ENCODE results near the gene PHACTR2.

PHACTR2 gene

DNA sequence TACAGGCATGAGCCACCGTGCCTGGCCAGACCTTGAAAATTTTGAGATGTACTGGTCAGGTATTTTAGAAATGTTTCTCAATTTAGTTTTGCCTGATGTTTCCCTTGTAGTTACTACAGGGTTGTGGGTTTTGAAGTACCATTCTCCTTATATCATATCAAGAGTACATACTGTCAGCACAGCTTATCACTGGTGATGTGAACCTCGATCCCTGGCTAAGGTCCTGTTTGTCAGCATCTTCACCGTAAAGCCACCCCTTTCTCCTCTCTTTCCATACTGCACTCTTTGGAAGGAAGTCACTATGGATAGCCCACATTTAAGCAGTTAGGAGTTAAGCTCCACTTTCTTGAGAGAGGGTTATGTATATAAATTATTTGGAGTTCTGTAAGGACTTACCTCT is 27.8 kb downstream of the PHACTR2 start:
- no peak for DNase-seq (ENCODE audit: low read depth)
- TF ChIP-seq, protein P1, sequence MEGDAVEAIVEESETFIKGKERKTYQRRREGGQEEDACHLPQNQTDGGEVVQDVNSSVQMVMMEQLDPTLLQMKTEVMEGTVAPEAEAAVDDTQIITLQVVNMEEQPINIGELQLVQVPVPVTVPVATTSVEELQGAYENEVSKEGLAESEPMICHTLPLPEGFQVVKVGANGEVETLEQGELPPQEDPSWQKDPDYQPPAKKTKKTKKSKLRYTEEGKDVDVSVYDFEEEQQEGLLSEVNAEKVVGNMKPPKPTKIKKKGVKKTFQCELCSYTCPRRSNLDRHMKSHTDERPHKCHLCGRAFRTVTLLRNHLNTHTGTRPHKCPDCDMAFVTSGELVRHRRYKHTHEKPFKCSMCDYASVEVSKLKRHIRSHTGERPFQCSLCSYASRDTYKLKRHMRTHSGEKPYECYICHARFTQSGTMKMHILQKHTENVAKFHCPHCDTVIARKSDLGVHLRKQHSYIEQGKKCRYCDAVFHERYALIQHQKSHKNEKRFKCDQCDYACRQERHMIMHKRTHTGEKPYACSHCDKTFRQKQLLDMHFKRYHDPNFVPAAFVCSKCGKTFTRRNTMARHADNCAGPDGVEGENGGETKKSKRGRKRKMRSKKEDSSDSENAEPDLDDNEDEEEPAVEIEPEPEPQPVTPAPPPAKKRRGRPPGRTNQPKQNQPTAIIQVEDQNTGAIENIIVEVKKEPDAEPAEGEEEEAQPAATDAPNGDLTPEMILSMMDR (IDR thresholded peaks at IDR 0.05; ENCODE audit: control insufficient read depth, insufficient read depth, low read depth, low read length, missing control alignments) = no peak
- H3K4me3 ChIP-seq (ENCODE audit: control insufficient read depth, low read depth, low read length) = no peak overlapping the region

DNA sequence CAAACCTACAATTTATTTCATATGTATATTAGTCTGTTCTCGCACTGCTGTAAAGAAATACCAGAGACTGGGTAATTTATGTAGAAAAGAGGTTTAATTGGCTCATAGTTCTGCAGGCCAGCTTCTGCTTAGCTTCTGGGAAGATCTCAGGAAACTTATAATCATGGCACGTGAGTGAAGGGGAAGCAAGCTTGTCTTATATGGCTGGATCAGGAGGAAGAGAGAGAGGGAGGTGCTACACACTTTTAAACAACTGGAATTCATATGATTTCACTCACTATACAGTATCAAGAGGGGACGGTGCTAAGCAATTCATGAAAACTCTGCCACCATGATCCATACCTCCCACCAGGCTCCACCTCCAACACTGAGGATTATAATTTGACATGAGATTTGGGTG is 29.9 kb downstream of the PHACTR2 start:
- TF ChIP-seq, protein P1 (IDR thresholded peaks at IDR 0.05; ENCODE audit: control insufficient read depth, insufficient read depth, low read depth, low read length, missing control alignments) = no peak
- no peak overlapping the region for H3K4me3 ChIP-seq (ENCODE audit: control insufficient read depth, low read depth, low read length)

DNA sequence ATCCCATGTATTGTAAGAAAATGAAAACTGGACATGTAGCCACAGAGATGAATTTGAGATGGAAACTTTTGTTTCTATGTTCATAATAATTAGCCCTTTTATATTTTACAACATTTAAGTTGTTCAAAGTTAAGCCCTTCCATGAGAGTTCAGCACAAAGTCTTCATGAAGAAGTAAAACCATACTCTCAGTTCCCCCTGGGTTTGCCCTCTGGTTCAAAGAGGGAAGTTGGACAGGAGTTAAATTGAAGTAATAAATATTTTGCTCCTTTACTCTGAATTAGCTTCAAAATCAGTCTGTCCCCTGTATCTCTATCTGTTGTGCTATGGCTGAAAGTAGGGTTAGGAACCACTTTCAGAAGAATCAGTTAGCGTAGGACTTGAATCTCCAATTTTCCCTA is 31.1 kb downstream of the PHACTR2 start:
- DNase-seq (ENCODE audit: low read depth) = no peak
- TF ChIP-seq, protein P1 (IDR thresholded peaks at IDR 0.05; ENCODE audit: control insufficient read depth, insufficient read depth, low read depth, low read length, missing control alignments) = no peak
- H3K4me3 ChIP-seq (ENCODE audit: control insufficient read depth, low read depth, low read length) = no peak overlapping the region

More for the DNA sequence above, 29.9 kb downstream of the PHACTR2 start:
- DNase-seq (ENCODE audit: low read depth) = no peak

DNA sequence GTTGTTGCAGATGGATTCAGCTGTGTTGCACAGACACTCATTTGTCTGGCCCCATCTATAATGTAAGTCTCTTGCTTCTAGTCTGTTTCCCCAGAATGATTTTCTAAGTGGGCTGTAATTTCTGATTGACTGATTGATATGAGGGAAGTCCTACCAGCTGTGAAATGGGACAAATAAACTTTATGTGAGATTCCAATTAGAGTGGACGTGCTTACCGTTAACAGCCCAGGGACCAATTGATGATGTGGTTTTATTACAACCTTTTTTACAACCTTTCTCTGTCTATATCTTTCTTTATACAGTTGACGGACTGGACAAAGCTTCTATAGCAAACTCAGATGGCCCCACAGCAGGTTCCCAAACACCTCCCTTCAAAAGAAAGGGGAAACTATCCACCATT is 33.9 kb downstream of the PHACTR2 start:
- DNase-seq (ENCODE audit: low read depth) = no peak
- H3K4me3 ChIP-seq (ENCODE audit: control insufficient read depth, low read depth, low read length) = no peak overlapping the region
- TF ChIP-seq, protein P1 (IDR thresholded peaks at IDR 0.05; ENCODE audit: control insufficient read depth, insufficient read depth, low read depth, low read length, missing control alignments) = no peak

DNA sequence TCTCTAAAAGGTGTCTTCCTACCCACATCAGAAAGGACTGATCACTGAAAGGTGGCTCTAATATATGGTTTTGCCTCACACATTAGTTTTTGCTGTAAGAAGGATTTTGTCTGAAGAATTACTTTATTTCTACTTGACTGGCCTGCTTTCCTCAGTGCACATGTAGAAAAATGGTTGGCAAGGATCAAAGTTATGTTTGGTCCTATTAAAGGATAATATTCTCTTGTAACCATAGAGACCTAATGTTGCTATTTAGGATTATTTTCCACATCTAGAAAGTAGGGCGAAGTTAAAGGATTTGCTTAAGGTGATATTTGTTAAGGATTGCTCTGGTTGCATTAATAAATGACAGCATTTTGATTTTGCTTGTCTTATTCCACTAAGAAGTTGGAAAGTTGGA is 40.7 kb downstream of the PHACTR2 start:
- DNase-seq (ENCODE audit: low read depth) = no peak
- TF ChIP-seq, protein P1 (IDR thresholded peaks at IDR 0.05; ENCODE audit: control insufficient read depth, insufficient read depth, low read depth, low read length, missing control alignments) = no peak
- H3K4me3 ChIP-seq (ENCODE audit: control insufficient read depth, low read depth, low read length) = no peak overlapping the region

DNA sequence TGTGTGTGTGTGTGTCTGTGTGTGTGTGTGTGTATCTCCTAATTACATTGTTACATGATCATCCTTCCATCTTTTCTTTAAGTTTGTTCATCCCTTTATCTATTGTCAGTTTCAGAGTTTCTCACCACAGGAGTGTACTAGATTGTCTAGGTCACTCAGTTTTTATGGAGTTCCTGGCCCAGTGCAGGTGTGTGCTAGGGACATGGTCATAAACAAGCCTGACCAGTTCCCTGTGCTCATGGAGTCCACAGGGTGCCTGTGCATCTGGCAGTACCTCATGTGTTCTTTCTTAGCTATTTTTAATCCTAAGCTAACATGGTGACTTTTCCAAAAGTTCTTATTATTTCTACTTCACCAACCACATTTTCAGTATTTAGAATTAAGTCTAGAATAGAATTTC is 43.9 kb downstream of the PHACTR2 start:
- DNase-seq (ENCODE audit: low read depth) = no peak
- TF ChIP-seq, protein P1 (IDR thresholded peaks at IDR 0.05; ENCODE audit: control insufficient read depth, insufficient read depth, low read depth, low read length, missing control alignments) = no peak
- no peak overlapping the region for H3K4me3 ChIP-seq (ENCODE audit: control insufficient read depth, low read depth, low read length)

DNA sequence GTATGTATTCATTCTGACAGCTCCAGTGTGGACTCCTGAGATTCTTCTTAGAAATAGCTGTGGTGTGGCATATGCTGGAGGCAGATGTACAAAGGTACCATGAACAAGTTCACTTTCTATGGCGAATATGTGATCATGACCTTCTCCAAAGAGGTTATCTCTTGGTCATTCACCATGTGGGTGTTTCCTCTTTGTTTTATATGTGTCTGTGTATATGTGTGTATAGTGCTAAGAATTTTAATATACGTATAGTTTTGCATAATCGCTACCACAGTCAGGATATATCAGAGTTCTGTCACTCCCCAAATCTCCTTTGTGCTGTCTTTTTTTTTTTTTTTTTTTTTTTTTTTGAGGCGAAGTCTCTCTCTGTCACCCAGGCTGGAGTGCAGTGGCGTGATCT is 47.1 kb downstream of the PHACTR2 start:
- TF ChIP-seq, protein P1 (IDR thresholded peaks at IDR 0.05; ENCODE audit: control insufficient read depth, insufficient read depth, low read depth, low read length, missing control alignments) = no peak
- no peak for DNase-seq (ENCODE audit: low read depth)
- H3K4me3 ChIP-seq (ENCODE audit: control insufficient read depth, low read depth, low read length) = no peak overlapping the region
